ENCODE measurements around the gene SMCO3.

SMCO3 gene

DNA sequence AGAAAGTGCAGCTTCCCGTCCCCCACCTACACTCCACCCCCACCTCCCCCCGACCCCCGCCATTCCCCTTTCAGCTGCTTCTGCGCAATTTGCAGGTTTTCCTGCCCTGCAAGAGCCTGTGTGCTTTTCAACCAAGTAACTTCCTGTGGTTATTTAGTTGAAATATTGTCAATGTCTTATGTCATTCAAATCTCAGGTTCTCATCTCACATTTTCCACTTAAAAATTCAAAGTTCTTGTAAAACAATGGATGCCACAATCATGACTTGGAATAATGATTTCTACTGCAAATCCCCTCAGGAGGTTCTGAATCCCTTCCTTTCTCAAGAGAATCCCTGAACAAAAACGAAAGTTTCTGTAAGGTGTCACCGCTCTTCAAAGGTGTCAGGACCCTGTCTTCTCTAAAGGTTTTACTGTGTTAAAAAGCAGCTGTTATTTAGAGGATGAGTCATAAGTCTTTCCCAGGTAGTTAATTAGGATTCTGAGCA is 42.3 kb downstream of the SMCO3 start:
- POLR2A ChIA-PET: interaction anchor here (0.6 to 2.6 kb wide), 9 partner anchors 10 to 917 kb away, joined by 3 to 13 read pairs (median 4); partner anchors contain the start of genes C12orf60 and WBP11
- no peak for TF ChIP-seq CTCF (IDR thresholded peaks at IDR 0.05; ENCODE audit: control extremely low read depth, extremely low read depth, low read depth, missing control alignments)
- CTCF ChIA-PET: interaction anchor here (0.9 to 3.5 kb wide), 6 partner anchors 10 to 534 kb away, joined by 3 to 14 read pairs (median 4); no protein-coding TSS in a partner anchor
- DNase-seq (ENCODE audit: extremely low spot score): peak; percentile 33

- POLR2A ChIA-PET: interaction anchor here (0.5 to 2.6 kb wide), 13 partner anchors 10 to 916 kb away, joined by 3 to 13 read pairs (median 3); partner anchors contain the start of genes ATF7IP, C12orf60 and WBP11
- CTCF ChIA-PET: interaction anchor here (0.7 to 3.5 kb wide), 21 partner anchors 11 to 789 kb away, joined by 3 to 14 read pairs (median 4); partner anchors contain the start of gene RERG
- peak; percentile 77 for DNase-seq (ENCODE audit: extremely low spot score)
- no peak for TF ChIP-seq CTCF (IDR thresholded peaks at IDR 0.05; ENCODE audit: control extremely low read depth, extremely low read depth, low read depth, missing control alignments)
Observed at GRCh38 chr12:14770496-14771461, 43.2 kb downstream of the SMCO3 start.

GRCh38 chr12:14769969-14770495 is 44.0 kb downstream of the SMCO3 start:
- TF ChIP-seq CTCF (IDR thresholded peaks at IDR 0.05; ENCODE audit: control extremely low read depth, extremely low read depth, low read depth, missing control alignments): peak; percentile 88
- peak; percentile 74 for DNase-seq (ENCODE audit: extremely low spot score)
- ChIA-PET CTCF (interaction anchor here (0.7 to 3.5 kb wide), 19 partner anchors 11 to 789 kb away, joined by 3 to 14 read pairs (median 5); partner anchors contain the start of gene RERG), POLR2A (interaction anchor here (0.5 to 2.6 kb wide), 6 partner anchors 14 to 405 kb away, joined by 3 to 12 read pairs (median 4); partner anchors contain the start of genes ATF7IP, C12orf60 and WBP11)

DNA sequence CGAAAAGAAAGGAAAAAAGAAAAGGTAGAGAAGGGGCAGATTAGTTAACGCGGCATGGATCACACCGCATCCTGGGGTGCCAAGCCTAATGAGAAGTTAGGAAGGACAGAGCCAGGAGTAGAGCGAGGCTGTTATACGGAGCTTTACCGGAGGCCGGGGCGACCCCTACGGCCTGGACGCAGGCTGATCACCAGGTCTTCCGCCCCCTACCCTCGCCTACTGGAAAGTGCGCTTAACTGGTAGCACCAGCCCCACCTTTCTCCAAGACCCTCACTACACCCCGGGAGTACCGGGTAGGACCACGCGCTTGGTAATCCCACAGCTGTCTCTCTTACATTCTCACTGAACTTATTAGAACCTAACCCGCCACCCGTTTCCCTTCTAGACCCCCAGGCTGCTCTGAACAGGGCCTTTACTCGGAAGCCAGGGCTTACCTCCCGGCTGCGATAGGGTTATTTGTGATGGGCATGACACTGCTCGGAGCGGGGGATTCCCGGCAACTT is 44.5 kb downstream of the SMCO3 start:
- DNase-seq (ENCODE audit: extremely low spot score): peak; percentile 22
- ChIA-PET CTCF (interaction anchor here (0.8 to 3.5 kb wide), 23 partner anchors 11 to 790 kb away, joined by 3 to 14 read pairs (median 4); partner anchors contain the start of gene RERG), POLR2A (interaction anchor here (0.5 to 2.6 kb wide), 6 partner anchors 34 to 1129 kb away, joined by 3 to 12 read pairs (median 5); partner anchors contain the start of genes ATF7IP, C12orf60 and WBP11)
- peak; percentile 39 for TF ChIP-seq CTCF (IDR thresholded peaks at IDR 0.05; ENCODE audit: control extremely low read depth, extremely low read depth, low read depth, missing control alignments)

DNA sequence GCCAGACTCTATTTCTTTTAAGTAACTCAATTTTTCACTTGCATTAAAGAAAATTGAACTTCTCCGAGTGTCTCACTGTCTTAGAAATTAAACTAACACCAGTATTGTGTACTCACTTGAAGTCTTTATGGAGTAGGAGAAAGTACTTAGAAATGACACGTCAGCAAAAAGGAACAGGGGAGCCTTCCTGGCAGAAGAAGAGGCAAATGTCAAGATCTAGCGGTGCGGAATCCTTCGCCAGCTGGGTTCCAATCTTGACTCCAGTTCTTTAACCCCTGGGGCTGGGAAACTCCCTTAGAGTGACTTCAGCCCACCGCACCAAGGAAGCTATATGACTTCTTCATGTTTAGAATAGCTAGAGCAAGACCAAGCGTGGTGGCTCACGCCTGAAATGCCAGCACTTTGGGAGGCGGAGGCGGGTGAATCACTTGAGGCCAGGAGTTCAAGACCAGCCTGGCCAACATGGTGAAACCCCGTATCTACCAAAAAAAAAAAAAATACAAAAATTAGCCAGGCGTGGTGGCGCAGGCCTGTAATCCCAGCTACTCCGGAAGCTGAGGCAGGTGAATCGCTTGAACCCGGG is 45.1 kb downstream of the SMCO3 start:
- ChIA-PET POLR2A (interaction anchor here (0.5 to 2.6 kb wide), 6 partner anchors 190 to 1829 kb away, joined by 3 to 8 read pairs (median 5); partner anchors contain the start of gene ATF7IP), CTCF (interaction anchor here (0.8 to 3.5 kb wide), 17 partner anchors 10 to 791 kb away, joined by 3 to 14 read pairs (median 4); partner anchors contain the start of gene RERG)
- peak; percentile 18 for DNase-seq (ENCODE audit: extremely low spot score)

More for the DNA sequence above, 45.1 kb downstream of the SMCO3 start:
- no peak for TF ChIP-seq CTCF (IDR thresholded peaks at IDR 0.05; ENCODE audit: control extremely low read depth, extremely low read depth, low read depth, missing control alignments)
